Spleen (tissue), 13 donors: ENCODE measurements around the gene MSH5. TPM values are rescaled to one million over a fixed set of nuclear protein-coding genes. Genes with fewer than 3 reads are reported as not detected.
A peak's percentile ranks its signal among the peaks of the same experiment; 100 is the strongest.

ENCODE experiments used
- DNase-seq: peaks from one replicate; pipeline ENCODE4 v3.0.0-alpha.2; 2020
- H3K27ac ChIP-seq, 8 donors: fragments of 200-600 bp; sonication (generic) in 7 of 8; 1 replicate in 4 of 8; 2 replicates in 4 of 8; pipeline versions ENCODE4 v1.5.0 to v1.8.0; 2016 to 2021; ENCODE audit warnings: inconsistent platforms in 4 of 8, mild to moderate bottlenecking in 4 of 8, moderate library complexity in 1 of 8
- H3K27me3 ChIP-seq, 7 donors: fragments of 200-600 bp; sonication (generic) in 6 of 7; replicated peaks in 1 of 7; 1 replicate in 4 of 7; 2 replicates in 3 of 7; pipeline versions ENCODE4 v1.5.0 to v1.8.0; 2016 to 2021; ENCODE audit warnings: inconsistent platforms in 3 of 7, mild to moderate bottlenecking in 1 of 7
- H3K36me3 ChIP-seq, 6 donors: fragments of 200-600 bp; sonication (generic) in 5 of 6; 1 replicate in 4 of 6; 2 replicates in 2 of 6; pipeline versions ENCODE4 v1.5.0 to v1.8.0; 2016 to 2021; ENCODE audit warnings: inconsistent platforms in 2 of 6
- H3K4me1 ChIP-seq, 6 donors: fragments of 200-600 bp; sonication (generic) in 5 of 6; 1 replicate in 3 of 6; 2 replicates in 3 of 6; pipeline versions ENCODE4 v1.5.0 to v1.8.0; 2016 to 2021; ENCODE audit warnings: inconsistent platforms in 3 of 6
- H3K4me3 ChIP-seq, 8 donors: fragments of 200-600 bp; sonication (generic) in 7 of 8; 1 replicate in 4 of 8; 2 replicates in 4 of 8; pipeline versions ENCODE4 v1.5.0 to v1.8.0; 2016 to 2021; ENCODE audit warnings: inconsistent platforms in 4 of 8, mild to moderate bottlenecking in 4 of 8, moderate library complexity in 2 of 8
- H3K9me3 ChIP-seq, 8 donors: fragments of 200-600 bp; sonication (generic) in 7 of 8; 1 replicate in 4 of 8; 2 replicates in 4 of 8; pipeline versions ENCODE4 v1.5.0 to v1.8.0; 2016 to 2021; ENCODE audit warnings: inconsistent platforms in 4 of 8
- CTCF ChIP-seq, 11 experiments: fragments of 200-600 bp in 7 of 11; fragments of 450-650 bp in 4 of 11; sonication (generic) in 4 of 11; IDR thresholded peaks in 8 of 11; conservative IDR thresholded peaks in 3 of 11; 1 replicate in 7 of 11; 2 replicates in 4 of 11; pipeline versions ENCODE4 v1.4.0 to v1.8.0; 2016 to 2021; ENCODE audit warnings: antibody characterized with exemption in 11 of 11, inconsistent platforms in 4 of 11, mild to moderate bottlenecking in 1 of 11
- POLR2A ChIP-seq, 3 donors: fragments of 450-650 bp; IDR thresholded peaks; one replicate each; pipeline ENCODE4 v1.5.1; 2017; ENCODE audit warnings: antibody characterized with exemption in 3 of 3, mild to moderate bottlenecking in 1 of 3
- POLR2AphosphoS5 ChIP-seq, 3 donors: sonication (generic); formaldehyde crosslinking; IDR thresholded peaks; one replicate each; pipeline ENCODE4 v1.5.1; 2017; ENCODE audit warnings: antibody characterized with exemption in 3 of 3
- WGBS, 5 donors: extraction: QIAGEN DNeasy Blood & Tissue Kit in 3 of 5; methylation state at CpG; one replicate each; pipeline versions ENCODE4 v1.1.5 to v1.1.7; 2013 to 2018; 5-methylcytosine and 5-hydroxymethylcytosine counted together
- intact Hi-C: fragments of 100-400 bp; cut with DNase I; formaldehyde crosslinking; loops from one replicate; pipeline ENCODE4 v1.15.0; 2023; ENCODE audit warnings: low total_unique reads
- long read RNA-seq, 2 donors: transcript quantifications; one replicate each; lab custom pipeline, GENCODE V29; 2026
- polyA plus RNA-seq, 3 donors: library from polyadenylated mRNA; stranded (reverse); fragments of 200-250 nt; gene quantifications; one replicate each; pipeline ENCODE4 v1.2.1, GENCODE V29; 2013
- total RNA-seq, 7 donors: library from RNA; depleted of rRNA in 3 of 7; stranded (reverse); fragments of >200 nt in 3 of 7; fragmentation: NEBNext Ultra II Directional in 4 of 7; extraction: Animal tissue kit (Norgen Biotek cat#: 25700) in 4 of 7; gene quantifications; one replicate each; pipeline versions ENCODE4 v1.1.0 to v1.2.1, GENCODE V29; 2016 to 2021
- donor health status: healthy with polysubstance abuse.
- donor health status: DM: no; HTN: no; CAD: no; lungs with moderate emphysema.
- donor health status: DM: no; HTN: no; CAD: no.
- donor health status: Bipolar disorder and iron deficiency.
- donor health status: healthy.
- donor health status: DM: no; HTN: no; CAD: no.
- donor health status: DM: yes; HTN: yes; CAD: no.

MSH5 gene
- total RNA-seq: 10 to 100 TPM; 20.2 to 35.2 (median 27.6) TPM
- 10 to 100 TPM; 11.2 to 26.7 (median 23.1) TPM for polyA plus RNA-seq
- long read RNA-seq, donor 1, partial matches to known transcripts: 0 of 1 reads
- long read RNA-seq, donor 1, other reads (novel, unspliced or antisense): 0 of 1 reads
- long read RNA-seq, donor 2: 0 reads

- H3K36me3 ChIP-seq: peaks cover 0 to 15% (median 0%) of the 10 kb centered on the region in 6 donors
- H3K9me3 ChIP-seq: no peaks in the 10 kb centered on the region
- WGBS, 5 donors: 0 to 1% (median 1%) methylated on average over 38 to 58 of the region's 58 CpGs
- TF ChIP-seq POLR2A (IDR thresholded peaks at IDR 0.05) (no peak), POLR2AphosphoS5 (IDR thresholded peaks at IDR 0.05) (peak; percentile 82 to 92 (median 90))
- H3K27me3 ChIP-seq: no peaks in the 10 kb centered on the region
- H3K4me3 ChIP-seq: peak within 1 kb of the TSS; percentile 74 to 95 (median 86)
- H3K27ac ChIP-seq: peak within 1 kb of the TSS; percentile 70 to 99 (median 96)
- peak; percentile 98 for DNase-seq
- intact Hi-C loops: loop anchor here (10.0 kb wide), 2 partner anchors 55 to 85 kb away; partner anchors contain the start of genes HSPA1B and VARS1
- peaks cover 26 to 54% (median 47%) of the 10 kb centered on the region in 6 donors for H3K4me1 ChIP-seq
Observed at GRCh38 chr6:31739639-31740396, at the start of gene MSH5. TSS of gene MSH5 (plus strand) at chr6:31740005. CDS start at chr6:31740467, 462 bp downstream.

- H3K36me3 ChIP-seq: peaks cover 0 to 100% (median 96%) of the 10 kb centered on the region in 6 donors
- intact Hi-C loops: no loop called here
- H3K4me1 ChIP-seq: peaks cover 0 to 14% (median 9%) of the 10 kb centered on the region in 6 donors
- H3K27me3 ChIP-seq: no peaks in the 10 kb centered on the region
- H3K4me3 ChIP-seq: no peak overlapping the region
- WGBS, 5 donors: 69 to 90% (median 82%) methylated on average over 10 of the region's 10 CpGs
- no peak for DNase-seq
- TF ChIP-seq POLR2AphosphoS5 (IDR thresholded peaks at IDR 0.05) (no peak), CTCF (IDR thresholded peaks at IDR 0.05 in 8 of 11, conservative IDR thresholded peaks at IDR 0.05 in 3 of 11) (no peak), POLR2A (IDR thresholded peaks at IDR 0.05) (no peak)
- peak overlapping the region in 2 of 8 donors; percentile 28 to 53 for H3K27ac ChIP-seq
- no peaks in the 10 kb centered on the region for H3K9me3 ChIP-seq
Observed at GRCh38 chr6:31690231-31691077, 49.4 kb upstream of the MSH5 start.

GRCh38 chr6:31691078-31691463 lies 48.7 kb upstream of the MSH5 start:
- no peaks in the 10 kb centered on the region for H3K27me3 ChIP-seq
- H3K9me3 ChIP-seq: no peaks in the 10 kb centered on the region
- H3K27ac ChIP-seq: no peak overlapping the region
- WGBS, 5 donors: 90 to 97% (median 96%) methylated on average over 6 of the region's 6 CpGs
- H3K4me3 ChIP-seq: no peak overlapping the region
- TF ChIP-seq CTCF (IDR thresholded peaks at IDR 0.05 in 8 of 11, conservative IDR thresholded peaks at IDR 0.05 in 3 of 11): no peak
- TF ChIP-seq POLR2A (IDR thresholded peaks at IDR 0.05): no peak
- no peak for TF ChIP-seq POLR2AphosphoS5 (IDR thresholded peaks at IDR 0.05)
- H3K36me3 ChIP-seq: peaks cover 0 to 100% (median 99%) of the 10 kb centered on the region in 6 donors
- peaks cover 0 to 14% (median 9%) of the 10 kb centered on the region in 6 donors for H3K4me1 ChIP-seq
- DNase-seq: no peak
- intact Hi-C loops: no loop called here

- WGBS, 5 donors: 91 to 97% (median 96%) methylated on average over 8 to 12 of the region's 12 CpGs
- TF ChIP-seq POLR2AphosphoS5 (IDR thresholded peaks at IDR 0.05) (no peak), CTCF (IDR thresholded peaks at IDR 0.05 in 8 of 11, conservative IDR thresholded peaks at IDR 0.05 in 3 of 11) (no peak), POLR2A (IDR thresholded peaks at IDR 0.05) (no peak)
- Histone ChIP-seq H3K4me1 (peaks cover 0 to 14% (median 9%) of the 10 kb centered on the region in 6 donors), H3K4me3 (no peak overlapping the region), H3K27me3 (no peaks in the 10 kb centered on the region), H3K9me3 (no peaks in the 10 kb centered on the region), H3K36me3 (peaks cover 0 to 100% (median 99%) of the 10 kb centered on the region in 6 donors), H3K27ac (no peak overlapping the region)
- no peak for DNase-seq
- intact Hi-C loops: no loop called here
Observed at GRCh38 chr6:31691564-31692108, 48.2 kb upstream of the MSH5 start.
